GM12878 (cell line): Measurements from ENCODE around the gene FGF14. TPM values are rescaled to one million over a fixed set of nuclear protein-coding genes. Genes with fewer than 3 reads are reported as not detected.

Experiments
- ATAC-seq: fragments of 200-7000 bp; cut with Tn5 transposase; 3 replicates; pipeline ENCODE4 v1.9.1; 2020; ENCODE audit warnings: mild to moderate bottlenecking, moderate library complexity
- BruUV-seq: library from RNA; stranded (reverse); fragments of 400-500 nt; replicated peaks from 2 replicates; lab custom pipeline; 2021; lab: Mats Ljungman, UMichigan
- CTCF ChIA-PET: fragments of 300-600 bp; sonication (Branson Sonifier 250); formaldehyde crosslinking; extraction: SDS; loops from one replicate; lab custom pipeline; 2021; ENCODE audit warnings: inconsistent platforms; lab: Yijun Ruan, JAX
- POLR2A ChIA-PET: fragments of 350-600 bp; formaldehyde crosslinking; extraction: SDS; loops from one replicate; lab custom pipeline; 2021; ENCODE audit warnings: inconsistent platforms; lab: Charles Lee
- RAD21 ChIA-PET: fragments of 300-600 bp; sonication (Branson Sonifier 250); formaldehyde crosslinking; loops from one replicate; lab custom pipeline; 2023; ENCODE audit warnings: antibody characterized with exemption; ENCODE audit not compliant: unreplicated experiment; lab: Charles Lee
- SMC1A ChIA-PET: fragments of 300-600 bp; sonication (Branson Sonifier 250); formaldehyde crosslinking; loops from one replicate; lab custom pipeline; 2023; ENCODE audit not compliant: unreplicated experiment, uncharacterized antibody; lab: Charles Lee
- DNase-seq: peaks from one replicate; pipeline ENCODE4 v3.0.0-alpha.2; 2011; ENCODE audit warnings: low read depth, low spot score
- FAIRE-seq: peaks from 3 replicates; lab custom pipeline; 2011; peaks lifted over from hg19 to GRCh38; lab: Jason Lieb, UNC
- H2AFZ ChIP-seq: 2 replicates; pipeline ENCODE4 v1.6.0; 2011; ENCODE audit warnings: low read depth, low read length, control low read depth; ENCODE audit not compliant: control insufficient read depth
- H3K27ac ChIP-seq: 2 replicates; pipeline ENCODE4 v1.5.1; 2011; ENCODE audit warnings: control low read depth; ENCODE audit not compliant: control insufficient read depth, insufficient read depth
- H3K27me3 ChIP-seq, 2 experiments: replicated peaks in 1 of 2; 2 replicates each; pipeline versions ENCODE4 v1.6.0 to v1.6.1; 2011; ENCODE audit warnings: low read length in 1 of 2; ENCODE audit not compliant: control insufficient read depth in 2 of 2, insufficient read depth in 2 of 2
- H3K36me3 ChIP-seq, 2 experiments: 2 replicates each; pipeline ENCODE4 v1.5.1; 2011; ENCODE audit warnings: low read length in 1 of 2; ENCODE audit not compliant: control insufficient read depth in 2 of 2, insufficient read depth in 2 of 2
- H3K4me1 ChIP-seq: 2 replicates; pipeline ENCODE4 v1.6.1; 2011; ENCODE audit warnings: mild to moderate bottlenecking, low read length, moderate library complexity, mixed read lengths; ENCODE audit not compliant: control insufficient read depth, insufficient read depth
- H3K4me2 ChIP-seq: 2 replicates; pipeline ENCODE4 v1.6.0; 2011; ENCODE audit warnings: control low read depth; ENCODE audit not compliant: control insufficient read depth, insufficient read depth
- H3K4me3 ChIP-seq: fragments of 200-600 bp; sonication (generic); 2 replicates; pipeline ENCODE4 v1.5.1; 2016
- H3K79me2 ChIP-seq: 2 replicates; pipeline ENCODE4 v1.6.0; 2011; ENCODE audit warnings: low read length; ENCODE audit not compliant: control insufficient read depth, insufficient read depth
- H3K9ac ChIP-seq: 2 replicates; pipeline ENCODE4 v1.8.0; 2011; ENCODE audit warnings: low read length, control low read depth, mixed read lengths; ENCODE audit not compliant: control insufficient read depth, insufficient read depth
- H3K9me3 ChIP-seq: replicated peaks from 3 replicates; pipeline ENCODE4 v1.5.1; 2011; ENCODE audit warnings: mild to moderate bottlenecking, low read length; ENCODE audit not compliant: control insufficient read depth, insufficient read depth
- H4K20me1 ChIP-seq: 2 replicates; pipeline ENCODE4 v1.6.0; 2011; ENCODE audit not compliant: control insufficient read depth, insufficient read depth
- ASH2L ChIP-seq: fragments of 300-600, 200-600 bp; sonication (generic); IDR thresholded peaks from 2 replicates; pipeline ENCODE4 v1.6.1; 2017; ENCODE audit warnings: low read depth, mild to moderate bottlenecking, borderline replicate concordance
- DPF2 ChIP-seq: fragments of 450-650 bp; IDR thresholded peaks from 2 replicates; pipeline ENCODE4 v1.6.1; 2017; ENCODE audit warnings: mild to moderate bottlenecking
- HDGF ChIP-seq: fragments of 450-650 bp; IDR thresholded peaks from 2 replicates; pipeline ENCODE4 v1.6.1; 2016; ENCODE audit warnings: antibody characterized with exemption
- NR2C1 ChIP-seq: fragments of 450-650 bp; IDR thresholded peaks from 2 replicates; pipeline ENCODE4 v1.6.1; 2017; ENCODE audit warnings: antibody characterized with exemption, mild to moderate bottlenecking, moderate library complexity
- PKNOX1 ChIP-seq: fragments of 450-650 bp; IDR thresholded peaks from 2 replicates; pipeline ENCODE4 v1.6.1; 2016; ENCODE audit warnings: mild to moderate bottlenecking
- RUNX3 ChIP-seq: IDR thresholded peaks from 2 replicates; pipeline ENCODE4 v1.6.1; 2012; ENCODE audit warnings: low read length, inconsistent platforms
- SREBF2 ChIP-seq: IDR thresholded peaks from 2 replicates; pipeline ENCODE4 v1.6.1; 2012; ENCODE audit warnings: mild to moderate bottlenecking, low read length
- TCF7 ChIP-seq: IDR thresholded peaks from 2 replicates; pipeline ENCODE4 v1.6.1; 2014; ENCODE audit warnings: antibody characterized with exemption, borderline replicate concordance
- WRNIP1 ChIP-seq: IDR thresholded peaks from 2 replicates; pipeline ENCODE4 v1.6.1; 2011; ENCODE audit warnings: low read depth, low read length, improper control_type of control experiment, borderline replicate concordance
- WGBS: methylation state at CpG from one replicate; pipeline ENCODE4 v1.1.6; 2016; ENCODE audit warnings: low lambda C conversion rate; ENCODE audit not compliant: insufficient replicate concordance, insufficient coverage; ENCODE audit errors: missing lambda C conversion rate; 5-methylcytosine and 5-hydroxymethylcytosine counted together
- in situ Hi-C: fragments of 300-500 bp; cut with MboI; formaldehyde crosslinking; loops from 9 replicates; pipeline ENCODE4 v1.14.3; 2018; ENCODE audit warnings: mixed read lengths
- intact Hi-C: fragments of 100-400 bp; cut with micrococcal nuclease; formaldehyde crosslinking; loops from one replicate; pipeline ENCODE4 v1.14.2; 2022; ENCODE audit not compliant: unreplicated experiment
- polyA plus RNA-seq, 11 experiments: library from polyadenylated mRNA; depleted of rRNA in 4 of 11; unstranded in 6 of 11; stranded (reverse) in 5 of 11; fragments of >200 nt; fragmentation: Nextera tagmentation in 4 of 11; fragmentation: Illumina TruSeq in 1 of 11; extraction: Ambion mirVana in 4 of 11; extraction: Trizol in 1 of 11; gene quantifications; 1 replicate in 1 of 11; 2 replicates in 10 of 11; pipeline versions ENCODE4 v1.2.1 to v1.2.3, GENCODE V29; 2011 to 2016; ENCODE audit warnings: inconsistent platforms in 2 of 11, missing spikeins in 2 of 11, low read depth in 1 of 11
- total RNA-seq, 4 experiments: library from RNA; depleted of rRNA in 3 of 4; stranded (reverse); fragments of >200 nt in 3 of 4; fragmentation: Illumina TruSeq in 1 of 4; extraction: Trizol in 1 of 4; gene quantifications; 2 replicates each; pipeline versions ENCODE4 v1.2.1 to v1.2.3, GENCODE V29; 2013 to 2021

FGF14 gene
- total and polyA plus RNA-seq, 10 of the 15 experiments (the other 5 are each of a cell fraction or from before 2014, with no cell fraction given): under 0.01 to 0.44 (median 0.04) TPM

- TF ChIP-seq NR2C1 (no peak), PKNOX1 (no peak), WRNIP1 (no peak), SREBF2 (no peak), DPF2 (no peak), ASH2L (no peak), TCF7 (no peak), RUNX3 (no peak)
These were observed 90.4 kb downstream of the FGF14 start (continued) for GRCh38 chr13:102311419-102311796.

- Histone ChIP-seq H3K9me3 (no peaks in the 10 kb centered on the region), H4K20me1 (no peaks in the 10 kb centered on the region), H3K79me2 (no peaks in the 10 kb centered on the region), H3K4me2 (no peak overlapping the region), H3K27me3 (no peaks in the 10 kb centered on the region), H3K36me3 (no peaks in the 10 kb centered on the region), H3K4me3 (no peak overlapping the region), H3K9ac (no peak overlapping the region), H3K27ac (no peak overlapping the region), H3K4me1 (no peaks in the 10 kb centered on the region), H2AFZ (no peak overlapping the region)
- ATAC-seq (no peak), DNase-seq (no peak), FAIRE-seq (no peak)
- ChIA-PET RAD21 (no interaction called here), POLR2A (interaction anchor here (1.2 kb wide), 1 partner anchor 19 kb away, joined by 3 read pairs; no protein-coding TSS in a partner anchor), CTCF (interaction anchor here (0.6 to 1.4 kb wide), 2 partner anchors 11 to 21 kb away, joined by 3 read pairs; no protein-coding TSS in a partner anchor), SMC1A (interaction anchor here (1.4 to 1.7 kb wide), 2 partner anchors 12 to 26 kb away, joined by 3 to 4 read pairs; no protein-coding TSS in a partner anchor)
- no peak for TF ChIP-seq HDGF
- no TSS peak for BruUV-seq
- WGBS: 29% methylated on average over 4 of the region's 4 CpGs
- intact Hi-C loops (no loop called here), in situ Hi-C loops (no loop called here)
These were observed 91.0 kb downstream of the FGF14 start for GRCh38 chr13:102310691-102311418.
